ENCODE data around the gene TSPAN11. TPM values are rescaled to one million over a fixed set of nuclear protein-coding genes. Genes with fewer than 3 reads are reported as not detected.

Gene TSPAN11
- total RNA-seq, 1 donor from 2014 or later, result 0.93 TPM

DNA sequence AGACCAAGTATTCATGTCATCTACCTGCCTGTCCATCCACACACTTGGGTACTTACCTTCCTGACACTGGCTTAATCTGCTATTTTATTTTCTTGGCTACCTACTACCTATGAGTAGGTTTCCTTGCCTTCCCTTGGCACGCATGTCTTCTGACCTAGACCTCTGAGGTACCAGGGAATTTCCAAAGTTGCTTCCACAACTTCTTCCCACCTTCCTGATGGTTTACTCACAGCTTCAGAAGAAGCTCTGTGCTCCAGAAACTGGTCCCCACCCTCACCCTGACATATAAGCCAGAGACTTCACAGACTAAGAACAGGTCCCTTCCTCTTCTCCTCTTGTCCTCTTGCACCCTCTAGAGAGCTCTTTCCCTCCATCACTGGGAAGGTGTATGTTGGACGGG is 111.4 kb downstream of the TSPAN11 start:
- DNase-seq (ENCODE audit: low spot score) (no peak), ATAC-seq (no peak)

DNA sequence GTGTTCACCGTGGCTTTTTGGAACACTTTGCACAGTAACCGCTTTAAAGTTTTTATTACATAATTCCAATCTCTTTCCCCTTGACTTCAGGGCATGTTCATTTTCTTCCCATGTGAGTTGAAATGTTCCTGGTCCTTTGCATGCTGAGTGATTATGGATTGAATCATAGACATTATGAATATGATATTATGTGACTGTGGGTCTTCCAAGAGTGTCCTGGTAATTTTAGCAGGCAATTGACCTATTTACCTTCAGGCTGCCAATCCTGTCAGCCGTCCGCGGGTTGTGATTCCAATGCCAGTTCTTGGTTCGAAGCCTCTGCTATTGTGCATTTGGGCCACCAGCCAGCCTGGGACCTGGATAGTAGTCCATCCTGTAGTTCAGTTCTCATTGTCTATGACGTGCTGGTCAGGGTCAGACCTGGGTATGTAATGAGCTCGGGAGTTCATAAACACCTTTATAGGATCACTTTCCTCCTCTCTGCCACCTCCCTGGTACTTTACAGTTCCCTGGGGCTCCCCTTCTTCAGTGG is 114.6 kb downstream of the TSPAN11 start:
- ATAC-seq, result no peak
- no peak for DNase-seq (ENCODE audit: low spot score)

Other genes starting within 250 kb of the TSPAN11 start
- gene IPO8, start 230.9 kb upstream of the TSPAN11 start, total RNA-seq, result 27.8 TPM
- 7.2 TPM for gene CAPRIN2, start 171.8 kb upstream of the TSPAN11 start, total RNA-seq
- 20.0 TPM for gene DDX11, start 147.1 kb downstream of the TSPAN11 start, total RNA-seq